HG03064 (cell line): Measurements from ENCODE around the gene NTSR1.

Experiments
- ATAC-seq: cut with Tn5 transposase; IDR thresholded peaks from one replicate; pipeline ENCODE4 v1.9.1; 2021; ENCODE audit warnings: low read depth; ENCODE audit not compliant: unreplicated experiment

NTSR1 gene

DNA sequence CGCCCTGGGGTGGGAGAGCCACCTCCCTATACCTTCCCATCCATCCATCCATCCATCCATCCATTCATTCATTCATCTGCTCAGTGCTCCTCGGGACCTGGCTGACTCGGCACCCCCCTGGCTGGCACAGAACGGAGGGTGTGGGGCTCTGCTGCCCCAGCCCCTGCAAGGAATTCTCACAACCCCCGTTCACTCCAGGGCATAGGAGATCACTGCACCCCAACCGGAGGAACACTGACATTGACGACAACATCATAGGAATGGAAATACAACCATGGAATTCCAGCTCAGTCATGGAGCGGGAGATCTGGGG, 59.6 kb downstream of the NTSR1 start:
- no peak for ATAC-seq

GRCh38 chr20:62768551-62769287, 60.1 kb downstream of the NTSR1 start:
- no peak for ATAC-seq

- ATAC-seq, result no peak
Measured at GRCh38 chr20:62769346-62770071, 60.9 kb downstream of the NTSR1 start.

GRCh38 chr20:62770111-62770910, 61.7 kb downstream of the NTSR1 start:
- no peak for ATAC-seq

DNA sequence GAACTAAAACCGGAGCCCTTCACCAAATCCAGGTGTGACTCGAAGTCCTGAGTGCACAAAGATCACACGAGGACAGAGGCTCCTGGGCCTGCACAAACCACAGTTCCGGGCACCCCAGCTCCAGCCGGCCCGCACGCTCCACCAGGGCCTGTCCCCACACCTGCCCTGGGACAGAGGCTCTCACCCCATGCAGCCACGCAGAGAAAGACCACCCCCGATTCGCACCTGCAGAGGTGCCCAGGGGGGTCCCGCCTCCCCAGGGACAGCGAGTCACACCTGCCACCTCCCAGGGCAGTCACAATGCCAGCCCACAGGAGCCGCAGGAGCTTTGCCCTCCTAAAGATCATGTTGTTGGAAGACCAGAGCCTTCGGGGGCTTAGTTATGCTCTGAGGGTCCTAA, 62.3 kb downstream of the NTSR1 start:
- ATAC-seq, result no peak

DNA sequence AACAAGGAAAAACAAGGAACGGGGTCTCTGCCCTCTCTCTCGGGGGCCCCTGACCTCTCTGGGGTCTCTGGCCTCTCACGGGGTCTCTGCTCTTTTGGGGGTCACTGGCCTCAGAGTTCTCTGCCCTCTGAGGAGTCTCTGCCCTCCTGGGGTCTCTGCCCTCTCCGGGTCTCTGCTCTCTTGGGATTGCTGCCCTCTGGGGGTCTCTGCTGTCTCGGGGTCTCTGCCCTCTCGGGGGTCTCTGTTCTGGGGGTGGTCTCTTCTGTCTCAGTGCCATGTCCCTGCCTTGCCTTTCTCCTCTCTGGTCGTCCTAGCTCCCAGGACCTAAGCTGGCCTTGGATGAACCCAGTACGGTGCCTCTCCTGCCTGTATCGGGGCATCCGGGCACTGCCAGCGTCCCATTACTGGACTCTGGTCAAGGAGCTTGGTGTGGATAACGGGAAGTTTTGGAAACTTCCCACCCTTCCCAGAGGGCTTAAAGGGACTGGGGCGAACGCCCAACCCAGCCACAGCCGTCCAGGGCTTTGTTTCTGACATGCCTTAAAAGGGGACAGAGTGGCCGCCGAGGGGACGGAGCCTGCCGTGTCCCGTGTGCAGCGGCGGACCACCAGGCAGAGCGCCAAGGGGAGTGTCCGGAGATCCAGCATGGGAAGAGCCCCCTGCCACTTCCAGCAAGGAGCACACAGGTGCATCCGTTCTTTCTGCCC, 62.9 kb downstream of the NTSR1 start:
- no peak for ATAC-seq

- no peak for ATAC-seq
Measured at GRCh38 chr20:62772103-62772611, 63.5 kb downstream of the NTSR1 start.

- ATAC-seq, result no peak
Measured at GRCh38 chr20:62772619-62772989, 64.0 kb downstream of the NTSR1 start.

- ATAC-seq, result no peak
Measured at GRCh38 chr20:62772990-62773844, 64.6 kb downstream of the NTSR1 start.

DNA sequence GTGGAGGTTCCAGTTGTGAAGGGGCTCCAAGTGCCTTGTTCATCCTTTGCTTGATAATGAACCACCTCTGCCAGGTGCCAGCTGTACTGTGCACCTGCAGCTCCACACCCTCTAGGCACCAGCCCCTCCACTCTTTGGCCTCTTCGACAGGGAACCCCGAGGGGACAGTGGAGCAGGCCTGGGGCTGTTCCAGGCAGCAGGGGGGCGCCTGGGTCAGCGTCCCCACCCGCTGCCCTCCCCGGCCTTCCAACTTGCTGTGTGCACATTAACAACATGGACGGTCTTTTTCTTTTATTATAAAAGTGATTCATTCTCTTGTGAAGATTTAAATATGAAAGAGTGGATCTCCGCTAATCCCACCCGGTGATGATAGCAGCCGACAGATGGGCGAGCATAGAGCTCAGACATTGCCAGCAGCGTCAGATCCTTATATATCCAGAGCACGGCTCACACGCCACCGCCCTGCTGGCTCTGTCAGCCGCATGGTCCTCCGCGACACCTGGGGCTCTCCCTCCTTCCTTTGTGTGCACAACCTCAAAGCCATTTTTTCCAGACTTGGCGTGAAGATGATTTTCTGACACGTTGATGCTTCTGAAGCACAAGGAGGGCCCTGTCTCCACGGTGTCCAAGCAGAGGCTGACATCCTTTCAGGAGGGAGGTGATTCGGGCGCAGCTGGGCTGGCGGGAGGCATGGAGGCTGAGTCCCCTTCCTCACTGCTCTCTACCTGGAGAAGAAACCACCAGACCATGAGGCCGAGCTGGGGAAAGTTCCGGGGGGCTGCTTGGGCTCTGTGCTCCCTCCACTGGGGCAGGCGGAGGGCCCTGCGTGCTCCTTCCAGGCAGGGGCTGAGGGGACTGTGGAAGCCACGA, 65.4 kb downstream of the NTSR1 start:
- ATAC-seq, result no peak

GRCh38 chr20:62774762-62775161, 66.1 kb downstream of the NTSR1 start:
- no peak for ATAC-seq

DNA sequence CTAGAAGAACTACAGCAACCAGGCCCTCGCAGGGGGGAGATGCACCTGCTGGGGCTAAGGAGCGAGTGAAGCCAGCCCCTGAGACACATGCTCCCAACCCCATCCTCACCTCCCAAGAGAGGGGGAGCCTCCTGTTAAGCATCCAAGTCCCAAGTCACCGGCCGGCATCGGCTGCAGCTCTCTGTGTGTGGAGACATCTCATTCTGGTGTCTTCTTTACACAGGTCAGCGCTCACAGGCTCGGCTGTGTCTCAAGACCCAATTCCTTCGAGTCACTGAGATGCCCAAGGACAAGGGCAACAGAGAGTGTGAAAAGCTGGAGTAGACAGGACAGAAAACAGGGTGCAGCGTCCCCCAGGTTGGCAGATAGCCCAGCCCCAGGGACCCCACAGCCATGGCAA, 66.6 kb downstream of the NTSR1 start:
- ATAC-seq, result no peak

DNA sequence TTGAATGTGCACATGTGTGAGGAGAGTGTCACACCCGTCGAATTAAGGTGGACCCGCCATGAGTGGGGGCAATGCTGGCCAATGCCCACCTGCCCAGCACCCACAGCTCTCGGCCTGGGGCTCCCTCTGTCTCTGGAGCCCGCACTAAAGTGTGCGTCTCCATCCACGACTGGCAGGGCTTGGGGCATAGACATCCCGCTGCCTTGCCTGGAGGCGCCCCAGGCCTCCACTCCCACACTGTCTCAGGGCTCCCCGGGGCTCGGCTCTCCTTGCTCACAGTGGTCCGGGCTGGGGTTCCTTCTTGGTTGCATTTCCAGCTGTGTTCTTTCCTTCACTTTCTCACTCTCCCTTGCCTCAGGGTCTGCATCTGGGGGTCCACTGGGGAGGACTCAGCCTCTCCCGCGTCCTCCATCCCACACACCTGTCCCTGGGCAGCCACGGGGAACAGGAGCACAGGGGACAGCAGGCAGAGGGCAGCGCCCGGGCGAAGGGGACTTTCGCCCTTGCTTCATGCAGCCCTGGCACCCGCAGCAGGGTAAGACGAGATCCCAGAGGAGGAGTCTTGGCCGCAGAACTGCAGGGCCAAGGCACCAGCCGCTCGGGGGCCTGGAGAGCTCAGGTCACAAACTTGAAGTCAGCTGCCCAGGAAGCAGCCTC, 67.5 kb downstream of the NTSR1 start:
- no peak for ATAC-seq

GRCh38 chr20:62776692-62777527, 68.3 kb downstream of the NTSR1 start:
- no peak for ATAC-seq

GRCh38 chr20:62777528-62777830, 68.8 kb downstream of the NTSR1 start:
- ATAC-seq, result no peak

- ATAC-seq, result no peak
Measured at GRCh38 chr20:62778058-62778457, 69.4 kb downstream of the NTSR1 start.

DNA sequence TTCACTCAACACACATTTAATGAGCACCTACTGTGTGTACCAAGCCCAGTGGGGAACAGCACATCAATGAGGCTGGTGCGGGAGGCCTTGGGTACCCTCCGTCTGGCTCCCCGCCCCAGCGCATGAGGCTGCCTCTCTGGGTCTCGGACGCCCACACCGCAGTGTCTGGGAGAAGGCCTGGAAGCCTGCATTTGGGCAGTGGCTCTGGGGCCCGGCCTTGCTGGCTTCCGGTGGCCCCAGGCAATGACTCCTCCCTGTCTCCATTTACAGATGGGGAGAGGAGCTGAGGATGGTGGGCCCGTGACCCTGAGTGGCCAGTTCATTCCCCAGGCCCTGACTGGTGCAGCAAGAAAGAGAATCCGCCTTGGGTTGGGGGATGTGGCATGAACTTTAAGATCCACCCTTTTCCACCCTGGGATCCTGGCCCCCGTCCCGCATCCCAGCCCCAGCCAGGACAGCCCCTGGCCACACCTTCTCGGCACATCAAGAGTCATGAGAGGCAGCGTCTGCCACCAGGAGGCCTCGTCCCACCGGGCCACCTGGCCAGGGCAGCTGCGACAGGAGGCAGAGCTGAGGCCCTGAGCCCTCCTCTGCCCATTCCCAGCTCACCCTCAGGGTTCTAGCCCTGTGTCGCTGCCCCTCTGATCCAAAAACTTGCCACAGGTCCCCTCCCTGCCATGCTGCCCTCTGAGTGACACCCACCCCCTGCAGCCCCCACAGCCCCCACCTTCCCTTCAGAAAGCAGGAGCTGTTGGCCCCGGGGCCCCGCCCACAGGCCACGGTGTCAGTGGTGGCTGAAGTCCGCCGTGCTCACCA, 70.2 kb downstream of the NTSR1 start:
- no peak for ATAC-seq
